Hepatic stellate cell (primary cell): ENCODE data around the gene LYVE1.

Source experiments
- DNase-seq: peaks from one replicate; pipeline ENCODE4 v3.0.0; 2011; ENCODE audit warnings: low spot score

The LYVE1 gene

DNA sequence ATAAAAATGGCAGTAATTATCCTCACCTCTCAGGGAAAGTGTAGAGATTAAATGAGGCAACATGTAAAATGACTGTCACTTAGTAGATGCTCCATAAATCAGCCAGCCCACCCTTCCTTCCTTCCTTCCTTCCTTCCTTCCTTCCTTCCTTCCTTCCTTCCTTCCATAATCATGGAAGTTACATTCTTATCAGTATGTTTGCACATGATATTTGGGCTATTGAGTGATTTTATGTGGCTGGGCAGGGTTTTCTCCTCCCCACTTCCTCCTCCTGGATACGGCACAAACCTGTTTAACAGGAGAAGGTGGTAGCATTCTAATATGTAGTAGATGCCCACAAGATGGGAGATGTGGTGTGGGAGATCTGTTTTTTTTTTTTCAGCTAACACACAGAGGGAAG lies 11.9 kb downstream of the LYVE1 start:
- no peak for DNase-seq

DNA sequence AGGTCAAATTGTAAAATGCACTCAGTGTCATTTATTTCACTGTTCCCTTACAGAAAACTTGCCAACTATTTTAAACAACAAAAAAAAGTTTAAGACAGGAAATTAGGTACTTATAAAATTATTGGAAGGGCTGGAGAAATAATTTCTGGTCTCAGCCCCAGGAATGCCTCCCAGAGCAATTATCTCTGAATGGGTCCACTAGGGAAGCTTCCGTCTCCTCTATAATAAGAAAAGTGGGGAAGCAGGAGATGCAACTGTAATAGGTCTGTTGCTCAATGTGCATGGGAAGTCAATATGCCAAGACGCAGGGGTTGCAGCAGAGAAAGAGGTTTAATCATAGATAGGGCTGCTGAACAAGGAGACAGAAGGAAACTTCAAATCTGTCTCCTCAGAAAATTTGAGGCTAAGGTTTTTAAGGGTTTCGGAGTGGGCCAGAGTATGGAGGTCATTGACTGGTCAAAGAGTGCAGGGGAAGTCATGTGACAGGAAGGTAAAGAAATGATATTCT lies 16.6 kb downstream of the LYVE1 start:
- DNase-seq: no peak

DNA sequence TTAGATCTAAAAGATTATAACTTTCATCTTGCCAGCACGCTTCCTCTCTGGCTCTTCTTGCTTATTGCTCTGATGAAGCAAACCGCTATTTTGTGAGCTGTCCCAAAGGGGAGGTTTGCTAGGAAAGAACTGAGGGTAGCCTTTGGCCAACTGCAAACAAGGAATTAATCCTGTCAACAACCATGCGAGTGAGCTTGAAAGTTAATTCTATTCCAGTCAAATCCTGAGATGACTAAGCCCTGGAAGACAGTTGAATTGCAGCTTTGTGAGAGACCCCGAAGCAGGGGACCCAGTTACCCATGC lies 17.2 kb downstream of the LYVE1 start:
- no peak for DNase-seq

DNA sequence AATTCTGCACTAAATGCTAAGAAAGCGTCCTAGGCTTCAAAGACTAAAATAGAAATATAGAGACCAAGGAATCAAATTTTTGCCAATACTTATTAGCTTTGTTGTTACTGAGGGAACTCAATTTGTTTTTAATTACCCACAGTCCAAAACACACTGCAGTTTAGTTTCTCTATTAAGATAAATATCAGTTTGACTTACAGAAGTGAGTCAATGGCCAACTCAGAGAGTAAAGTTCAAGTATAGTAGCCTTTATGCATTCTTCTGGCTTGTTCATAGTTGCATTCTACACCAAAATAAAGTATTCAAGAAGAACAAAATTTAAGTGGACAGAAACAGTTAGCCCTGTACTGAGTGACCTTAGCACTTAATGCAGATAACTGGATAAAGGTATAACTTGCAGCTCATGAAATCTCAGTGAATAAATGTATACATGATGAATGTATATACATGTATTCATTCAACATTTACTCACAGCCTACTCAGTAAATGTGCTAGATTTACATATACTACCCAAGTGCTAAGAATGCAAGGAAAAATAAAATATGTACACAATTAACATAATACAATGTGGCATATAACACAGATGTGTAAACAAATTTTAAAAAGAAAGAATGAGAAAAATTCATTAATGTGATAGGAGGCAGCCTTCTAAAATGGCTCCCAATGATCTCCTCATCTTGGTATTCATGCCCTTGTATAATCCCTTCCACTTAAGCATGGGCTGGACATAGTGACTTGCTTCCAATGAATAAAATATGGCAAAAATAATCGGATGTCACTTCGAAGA lies 17.8 kb downstream of the LYVE1 start:
- peak; percentile 54 for DNase-seq

DNA sequence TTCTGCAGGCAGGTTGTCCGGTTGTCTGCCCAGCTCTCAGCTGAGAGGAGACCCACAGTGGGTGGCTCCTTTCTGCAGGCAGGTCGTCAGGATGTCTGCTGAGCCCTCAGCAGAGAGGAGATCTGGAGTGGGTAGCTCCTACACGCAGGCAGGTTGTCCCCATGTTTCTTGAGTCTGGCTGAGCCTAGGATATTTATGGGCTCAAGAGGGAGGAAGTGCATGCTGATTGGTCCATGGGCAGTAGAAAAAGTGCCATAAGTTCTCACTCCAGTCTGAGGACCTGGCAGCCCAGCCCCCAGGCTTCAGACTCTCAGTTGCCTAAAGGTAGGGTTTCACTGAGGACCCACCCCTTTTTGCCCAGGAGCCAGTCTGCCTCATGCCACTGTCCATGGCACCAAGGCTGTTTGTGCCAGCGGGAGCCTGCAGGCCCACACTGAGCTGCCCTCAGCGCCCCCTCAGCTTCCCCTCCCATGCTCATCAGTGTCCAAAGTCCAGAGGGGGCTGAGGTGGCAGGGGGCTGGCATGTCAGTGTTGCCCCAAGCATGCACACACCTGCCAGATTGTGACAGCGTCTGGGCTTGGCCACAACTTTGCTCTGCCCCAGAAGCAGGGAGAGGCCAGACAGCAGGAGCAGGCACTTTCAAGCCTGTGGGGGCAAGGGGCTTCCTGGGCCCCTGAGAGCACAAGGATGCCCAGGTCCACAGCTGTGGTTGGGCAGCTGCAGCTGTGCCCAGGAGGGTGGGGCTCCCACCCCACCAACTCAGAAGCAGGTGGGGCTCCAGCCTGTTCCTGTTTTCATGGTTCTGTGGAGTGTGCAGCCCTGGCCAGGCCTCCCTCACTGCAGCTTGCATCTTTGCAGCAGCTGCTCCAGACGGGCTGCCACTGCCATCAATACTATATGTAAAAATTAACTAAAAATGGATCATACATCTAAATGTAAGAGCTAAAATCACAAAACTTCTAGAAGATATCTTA lies 23.7 kb downstream of the LYVE1 start:
- no peak for DNase-seq

DNA sequence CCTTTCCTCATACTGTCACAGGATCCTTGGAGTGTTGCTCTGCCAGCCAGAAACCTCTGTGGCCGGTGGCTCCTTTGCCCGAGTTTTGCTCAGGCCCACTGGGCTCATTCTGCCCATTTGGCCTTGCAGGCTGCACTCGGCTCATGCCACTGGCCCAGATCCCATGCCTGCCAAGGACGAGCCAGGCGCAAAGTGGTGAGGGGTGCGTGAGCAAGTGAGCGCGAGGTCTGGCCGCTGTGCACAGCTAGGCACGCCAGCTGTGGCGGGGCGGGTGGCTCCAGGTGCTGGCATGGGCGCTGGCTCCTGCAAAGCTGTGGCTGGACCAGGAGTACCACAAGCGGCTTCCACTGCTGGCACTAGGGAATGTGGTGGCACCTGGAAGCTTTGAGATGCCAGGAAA lies 24.7 kb downstream of the LYVE1 start:
- DNase-seq: no peak

DNA sequence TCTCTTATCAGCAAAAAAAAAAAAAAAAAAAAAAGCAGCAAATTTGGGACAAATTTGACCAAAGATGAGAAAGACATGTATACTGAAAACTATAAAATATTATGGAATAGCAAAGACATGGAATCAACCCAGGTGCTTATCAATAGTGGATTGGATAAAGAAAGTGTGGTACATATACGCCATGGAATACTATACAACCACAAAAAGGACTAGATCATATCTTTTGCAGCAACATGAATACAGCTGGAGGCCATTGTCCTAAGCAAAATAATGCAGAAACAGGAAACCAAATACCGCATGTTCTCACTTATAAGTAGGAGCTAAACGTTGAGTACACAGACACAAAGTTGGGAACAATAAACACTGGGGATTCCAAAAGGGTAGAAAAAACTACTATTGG lies 25.7 kb downstream of the LYVE1 start:
- no peak for DNase-seq

DNA sequence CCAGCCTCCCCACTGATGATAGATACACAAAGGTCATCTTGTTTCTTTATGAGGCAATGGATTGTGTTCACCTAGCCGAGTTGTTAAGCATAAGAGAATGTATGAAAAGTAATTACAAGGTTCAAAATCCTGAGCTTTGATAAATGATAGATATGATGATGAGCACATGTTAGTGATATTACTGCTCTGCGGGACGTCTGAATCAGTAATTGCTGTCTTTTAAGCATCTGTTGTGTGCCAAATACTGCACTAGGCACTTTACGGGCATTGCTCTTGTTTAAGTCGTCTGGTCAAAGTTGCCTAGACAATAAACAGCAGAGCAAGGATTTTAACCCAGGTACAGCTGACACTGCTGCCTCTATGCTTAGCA lies 26.9 kb downstream of the LYVE1 start:
- no peak for DNase-seq

DNA sequence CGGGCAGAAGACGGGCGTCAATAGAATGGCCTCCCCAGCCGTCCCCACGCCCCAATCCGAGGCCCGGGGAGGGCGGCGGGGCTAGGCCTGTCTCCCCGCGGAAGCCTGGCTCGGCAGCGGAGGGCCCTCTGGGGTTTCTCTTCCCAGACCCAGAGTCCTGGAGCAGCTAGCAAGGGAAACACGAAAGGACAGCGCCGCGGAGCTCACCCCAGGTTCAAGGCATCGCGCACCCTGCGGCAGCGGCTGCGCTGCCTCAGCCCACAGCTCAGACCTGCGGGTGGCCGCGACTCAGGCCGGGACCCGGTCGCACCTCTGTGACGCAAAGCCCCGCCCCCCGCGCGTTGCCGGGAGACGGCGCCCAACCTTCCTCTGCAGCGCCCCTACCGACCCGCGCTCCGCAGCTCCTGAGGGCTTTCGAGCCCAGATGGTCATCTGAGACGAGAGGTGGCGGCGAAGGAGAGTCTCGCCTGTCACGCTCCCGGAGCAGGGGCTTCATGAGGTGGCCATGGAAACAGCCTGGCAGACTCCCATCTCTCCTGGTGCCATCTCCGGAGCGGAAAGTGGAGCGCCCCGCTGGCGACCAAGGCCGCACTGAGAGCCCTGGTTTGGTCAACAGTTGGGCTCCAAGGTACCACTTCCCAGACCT lies 27.4 kb downstream of the LYVE1 start, which contains the start of gene RNF141:
Gene RNF141, minus strand, starts transcription at position 273 of the 646 bp plus-strand sequence. CDS start 7,029 bp downstream, outside the sequence.
- DNase-seq: peak; percentile 91

DNA sequence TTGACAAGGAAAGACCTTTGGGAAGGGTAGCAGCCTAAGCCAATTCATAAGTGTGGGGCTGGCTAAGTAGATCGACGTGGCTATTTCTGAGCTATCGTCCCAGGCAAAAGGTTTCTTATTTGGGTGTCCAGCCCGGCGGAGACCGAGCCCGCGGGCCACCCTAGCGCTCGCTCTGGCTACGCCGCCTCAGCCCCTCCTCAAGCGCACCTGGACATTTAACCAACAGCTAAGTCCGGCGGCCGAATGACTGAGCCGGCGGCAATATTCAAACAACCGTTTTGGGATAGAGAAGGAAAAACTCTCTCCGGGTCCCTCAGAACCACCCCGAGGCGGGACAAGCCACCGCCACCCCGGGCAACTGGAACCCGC lies 27.9 kb downstream of the LYVE1 start:
- no peak for DNase-seq

DNA sequence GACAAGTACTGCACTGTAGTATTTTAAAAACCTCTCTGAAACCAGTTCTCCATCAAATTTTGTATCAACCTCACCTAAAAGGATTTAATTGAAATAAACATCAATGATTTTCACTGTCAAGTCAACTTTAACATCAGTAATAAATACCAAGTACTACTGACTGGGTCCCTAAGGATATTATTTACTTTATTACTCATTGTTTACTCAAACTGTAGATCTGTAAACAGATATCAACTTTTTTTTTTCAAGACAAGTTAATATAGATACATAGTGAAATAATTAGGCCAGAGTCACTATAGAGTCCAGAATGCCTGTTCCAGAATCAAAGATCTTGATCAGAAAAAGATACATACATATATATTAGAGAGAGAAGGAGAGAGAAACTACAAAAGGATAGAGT lies 29.1 kb downstream of the LYVE1 start:
- DNase-seq: no peak

DNA sequence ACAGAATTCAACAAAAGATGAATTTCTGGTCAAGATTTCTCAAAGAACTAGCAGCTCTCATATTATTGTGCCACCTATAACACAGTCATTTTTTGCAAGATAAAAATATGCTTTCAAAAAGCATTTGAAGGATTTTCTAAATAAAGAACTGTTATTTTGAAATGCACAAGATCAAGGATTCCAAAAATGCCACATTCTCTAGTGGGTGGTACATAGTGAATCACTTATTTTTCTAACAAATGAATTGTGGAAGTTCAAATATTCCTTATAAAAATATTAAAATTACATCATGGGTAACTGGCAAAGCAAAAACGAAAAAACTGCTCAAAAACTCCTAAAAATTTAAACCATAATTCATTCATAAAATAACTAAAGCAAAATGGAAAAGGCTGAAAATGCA lies 29.5 kb downstream of the LYVE1 start:
- DNase-seq: no peak

DNA sequence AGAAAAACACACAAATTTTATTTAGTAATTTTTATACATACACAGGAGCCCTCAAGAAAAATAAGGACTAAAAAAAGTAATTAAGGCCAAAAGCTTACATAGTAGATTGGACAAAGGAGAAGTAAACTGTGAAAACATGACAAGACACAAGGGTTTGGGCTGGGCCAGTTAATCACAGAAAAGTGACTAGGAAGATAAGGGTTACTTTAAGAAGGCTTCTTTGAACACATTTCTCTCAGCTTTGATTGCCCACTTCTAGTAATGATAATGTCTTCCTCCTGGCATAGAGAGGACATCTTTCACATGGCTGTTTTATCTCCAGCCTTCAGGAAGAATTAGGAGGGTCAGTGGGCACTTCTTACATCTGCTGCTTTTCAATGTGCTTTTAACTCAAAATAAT lies 30.9 kb downstream of the LYVE1 start:
- DNase-seq: no peak

DNA sequence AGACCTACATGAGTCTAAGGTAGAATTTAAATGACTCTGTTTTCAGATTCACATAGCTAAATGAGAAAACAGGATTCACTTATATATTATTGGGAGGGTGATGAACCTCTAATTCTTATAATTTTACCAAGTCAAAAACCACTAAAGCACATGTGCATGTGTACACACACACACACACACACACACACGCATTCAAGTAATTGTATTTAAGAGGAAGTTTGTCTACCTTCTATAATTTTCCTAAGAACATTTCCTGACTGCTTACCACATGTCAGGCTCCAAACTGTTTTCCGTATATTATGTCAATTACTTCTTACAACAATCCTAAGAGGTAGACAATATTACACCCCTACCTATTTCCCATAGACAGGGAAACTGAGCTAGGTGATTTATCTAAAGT lies 34.1 kb downstream of the LYVE1 start:
- no peak for DNase-seq

DNA sequence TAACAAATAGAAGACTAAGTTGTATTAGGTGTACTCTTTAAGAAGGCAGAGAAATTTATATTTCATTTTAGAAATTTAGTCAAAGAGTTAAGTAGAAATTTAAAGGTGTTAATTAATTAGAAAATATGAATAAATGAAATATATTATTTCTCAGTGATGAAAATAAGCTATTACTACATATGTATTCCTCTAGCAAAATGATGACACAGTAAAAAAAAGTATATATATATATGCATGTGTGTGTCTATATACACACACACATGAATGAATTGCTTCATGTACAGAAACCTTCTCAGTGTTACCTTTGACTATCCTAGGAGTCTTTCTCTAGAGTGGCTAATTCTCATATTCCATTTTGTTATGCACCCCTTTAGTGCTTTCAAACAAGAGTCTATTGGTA lies 35.1 kb downstream of the LYVE1 start:
- no peak for DNase-seq

DNA sequence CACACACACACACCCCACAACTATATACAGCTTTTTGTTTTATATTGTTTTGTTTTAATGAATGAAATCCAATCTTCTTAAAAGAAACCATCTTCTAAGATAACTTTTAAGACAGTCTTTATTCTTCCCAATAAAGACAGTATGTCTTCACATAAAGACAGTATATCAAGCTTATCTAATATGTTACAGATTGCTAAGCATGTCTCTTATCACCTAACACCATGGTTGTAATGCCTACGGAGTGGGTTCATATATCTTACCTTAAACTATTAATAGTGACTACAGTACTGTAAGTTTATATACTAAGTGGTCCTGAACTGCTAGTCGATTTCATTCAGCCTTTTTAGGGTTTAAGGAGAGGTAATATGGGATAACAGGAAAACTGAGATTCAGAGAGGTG lies 35.9 kb downstream of the LYVE1 start:
- no peak for DNase-seq

DNA sequence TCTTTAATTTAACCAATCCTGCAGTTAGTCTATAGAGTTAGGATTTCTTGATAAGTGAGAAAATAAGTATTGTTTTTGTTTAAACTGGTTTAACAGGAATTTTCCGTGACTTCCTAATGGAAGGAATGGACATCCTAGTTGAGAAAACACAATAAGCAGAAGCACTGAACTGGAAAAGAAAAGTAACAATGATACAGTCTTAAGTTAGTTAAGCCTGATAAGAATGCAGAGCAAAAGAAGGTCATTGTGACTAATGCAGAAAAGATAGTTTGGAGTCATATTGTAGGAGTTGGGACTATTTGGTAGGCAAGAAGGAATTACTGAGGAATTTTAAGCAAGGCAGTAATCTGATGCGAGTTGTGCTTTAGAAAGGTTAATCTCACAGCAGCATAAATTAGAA lies 39.2 kb downstream of the LYVE1 start:
- peak; percentile 22 for DNase-seq

DNA sequence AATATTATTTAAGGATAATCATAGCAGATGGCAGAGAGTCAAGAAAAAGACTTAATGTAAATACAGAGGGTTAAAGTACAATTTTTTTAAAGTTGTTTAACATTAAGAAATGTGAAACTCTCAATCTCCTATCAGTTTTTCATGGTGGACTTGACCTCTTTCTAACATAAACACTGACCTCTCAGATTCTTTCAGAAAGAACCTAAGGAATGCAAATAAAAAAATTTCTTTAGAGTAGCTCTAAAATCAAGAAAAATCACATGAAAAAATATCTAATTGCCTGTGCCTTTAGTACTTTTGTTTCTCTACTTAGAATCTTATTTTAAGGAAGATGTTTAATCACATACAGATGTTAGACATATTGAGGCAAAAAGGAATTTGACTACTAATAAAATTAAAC lies 40.3 kb downstream of the LYVE1 start:
- no peak for DNase-seq

DNA sequence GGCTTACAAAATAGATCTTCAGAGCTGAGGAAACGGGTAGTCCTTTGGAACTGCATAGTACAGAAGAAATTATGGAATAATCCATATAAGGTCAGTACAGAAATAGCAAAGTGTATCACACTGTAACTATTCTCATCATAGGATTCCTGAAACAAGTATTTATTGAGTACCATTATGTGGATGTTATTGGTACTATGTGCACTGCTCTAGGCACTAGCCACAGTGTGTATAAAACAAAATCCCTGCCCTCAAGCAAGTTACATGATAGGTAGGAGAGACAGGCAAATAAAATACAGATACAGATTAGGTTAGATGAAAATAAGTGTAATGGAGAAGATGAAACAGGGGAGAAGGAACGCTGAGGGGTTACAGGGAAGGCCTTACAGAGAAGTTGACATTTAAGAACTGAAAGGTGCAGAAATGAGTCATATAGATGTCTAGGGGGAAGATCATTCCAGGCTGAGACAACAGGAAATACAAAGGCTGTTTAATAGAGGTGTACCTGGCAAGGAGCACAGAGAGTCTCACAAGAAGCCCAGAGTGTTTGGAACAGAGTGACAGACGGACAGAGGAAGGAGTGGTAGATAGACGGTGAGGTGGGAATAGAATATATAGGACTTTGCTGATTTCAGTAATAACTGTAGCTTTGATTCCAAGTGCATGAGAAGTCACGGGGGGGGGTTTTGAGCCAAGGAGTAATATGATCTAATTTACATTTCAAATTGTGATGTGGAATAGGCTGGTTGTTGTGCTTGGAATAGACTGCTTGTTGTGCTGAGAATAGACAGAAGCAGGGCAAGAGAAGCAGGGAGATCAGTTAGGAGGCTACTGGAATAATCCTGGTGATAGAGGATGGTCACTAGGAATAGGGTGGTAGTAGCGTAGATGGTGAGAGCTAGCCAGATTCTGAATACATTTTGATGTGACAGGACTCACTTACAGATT lies 41.2 kb downstream of the LYVE1 start:
- DNase-seq: no peak

DNA sequence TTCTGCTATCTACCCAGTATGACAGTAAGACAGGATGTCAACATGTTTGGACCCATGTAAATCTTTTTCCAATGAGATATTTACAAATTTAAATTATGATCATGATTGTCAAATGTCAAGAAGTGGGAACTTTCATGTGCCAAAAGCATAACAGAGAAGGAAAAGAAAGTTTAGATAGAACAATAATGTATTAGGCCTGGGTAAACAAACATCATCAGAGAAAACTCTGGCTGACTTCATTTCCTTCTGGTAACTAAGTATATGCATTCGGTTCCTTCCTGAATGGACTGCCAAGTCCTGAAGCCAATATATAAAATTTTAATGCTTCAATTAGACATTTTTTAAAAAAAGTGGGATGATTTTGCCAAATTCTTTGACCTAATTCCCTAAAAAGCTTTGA lies 44.0 kb downstream of the LYVE1 start:
- no peak for DNase-seq

DNA sequence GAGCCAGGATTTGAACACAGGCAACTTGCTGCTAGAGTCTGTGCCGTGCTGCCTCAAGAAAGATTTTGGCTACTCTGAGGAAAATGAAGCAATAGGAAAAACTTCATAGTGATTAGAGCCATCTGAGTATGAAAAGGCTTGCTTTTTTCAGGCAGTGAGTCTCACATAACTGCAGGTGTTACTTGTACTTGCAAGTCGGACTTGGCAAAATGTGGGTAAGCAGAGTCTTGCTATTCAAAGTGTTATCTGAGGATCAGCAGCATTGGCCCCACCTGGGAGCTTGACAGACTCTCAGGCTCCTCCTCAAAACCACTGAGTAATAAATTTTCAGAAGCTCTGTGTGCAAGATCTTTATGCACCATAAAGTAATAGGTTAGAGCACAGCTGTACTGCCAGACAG lies 45.5 kb downstream of the LYVE1 start:
- DNase-seq: no peak

DNA sequence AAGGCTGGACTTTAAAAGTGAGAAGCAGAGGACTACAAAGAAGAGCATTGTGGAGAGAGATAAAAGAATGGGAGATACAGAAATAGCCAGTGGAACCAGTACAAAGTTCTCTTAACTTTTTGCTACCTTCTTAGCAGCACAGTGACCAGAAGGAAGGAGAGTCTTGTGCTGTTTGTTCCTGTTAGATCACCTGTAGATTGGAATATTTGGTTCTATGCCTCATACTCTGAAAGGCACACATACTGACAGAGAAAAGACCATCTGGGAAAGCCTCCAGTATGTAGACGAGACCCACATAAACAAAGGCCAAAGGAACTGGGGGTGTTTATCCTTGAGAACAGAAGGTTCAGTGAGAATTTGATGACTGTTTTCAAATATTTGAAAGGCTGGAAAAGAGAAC lies 46.2 kb downstream of the LYVE1 start:
- DNase-seq: no peak
